ENCODE data around the gene FBXO30.

- TF ChIP-seq CTCF (IDR thresholded peaks at IDR 0.05; ENCODE audit: poor library complexity), result no peak
- no peak for TF ChIP-seq EZH2 (IDR thresholded peaks at IDR 0.05; ENCODE audit: borderline replicate concordance)
Observed at GRCh38 chr6:145756170-145756662, 58.4 kb downstream of the FBXO30 start.
